NCI-H146 (cell line): ENCODE measurements around the gene SPRED2.
A peak's percentile ranks its signal among the peaks of the same experiment; 100 is the strongest.

Experiments used
- DNase-seq: peaks from one replicate; lab custom pipeline; 2025; lab: John Stamatoyannopoulos, UW

Gene SPRED2, protein sequence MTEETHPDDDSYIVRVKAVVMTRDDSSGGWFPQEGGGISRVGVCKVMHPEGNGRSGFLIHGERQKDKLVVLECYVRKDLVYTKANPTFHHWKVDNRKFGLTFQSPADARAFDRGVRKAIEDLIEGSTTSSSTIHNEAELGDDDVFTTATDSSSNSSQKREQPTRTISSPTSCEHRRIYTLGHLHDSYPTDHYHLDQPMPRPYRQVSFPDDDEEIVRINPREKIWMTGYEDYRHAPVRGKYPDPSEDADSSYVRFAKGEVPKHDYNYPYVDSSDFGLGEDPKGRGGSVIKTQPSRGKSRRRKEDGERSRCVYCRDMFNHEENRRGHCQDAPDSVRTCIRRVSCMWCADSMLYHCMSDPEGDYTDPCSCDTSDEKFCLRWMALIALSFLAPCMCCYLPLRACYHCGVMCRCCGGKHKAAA

GRCh38 chr2:65432227-65433190 lies at the start of gene SPRED2:
Gene SPRED2 (minus strand): TSS chr2:65432599. CDS start chr2:65431987, 612 bp downstream.
- peak; percentile 92 for DNase-seq

DNA sequence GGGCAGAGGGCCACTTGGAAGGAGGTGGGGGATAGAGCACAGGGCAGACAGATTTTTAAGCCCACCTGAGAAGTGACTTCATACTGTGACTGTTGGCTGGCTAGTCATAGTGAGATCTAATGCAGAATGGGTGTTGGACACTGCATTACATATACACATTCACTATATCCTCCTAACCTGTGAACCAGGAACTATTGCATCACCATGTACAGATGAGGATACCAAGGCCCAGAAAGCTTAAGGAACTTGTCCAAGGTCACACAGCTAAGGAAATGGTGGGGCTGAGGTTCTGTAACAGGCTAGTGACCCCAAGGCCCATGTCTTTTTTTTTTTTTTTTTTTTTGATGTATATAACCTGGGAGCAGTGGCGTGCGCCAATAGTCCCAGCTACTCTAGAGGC lies 49.6 kb upstream of the SPRED2 start:
- no peak for DNase-seq

- no peak for DNase-seq
Measured at GRCh38 chr2:65479524-65479923, 47.1 kb upstream of the SPRED2 start.

DNA sequence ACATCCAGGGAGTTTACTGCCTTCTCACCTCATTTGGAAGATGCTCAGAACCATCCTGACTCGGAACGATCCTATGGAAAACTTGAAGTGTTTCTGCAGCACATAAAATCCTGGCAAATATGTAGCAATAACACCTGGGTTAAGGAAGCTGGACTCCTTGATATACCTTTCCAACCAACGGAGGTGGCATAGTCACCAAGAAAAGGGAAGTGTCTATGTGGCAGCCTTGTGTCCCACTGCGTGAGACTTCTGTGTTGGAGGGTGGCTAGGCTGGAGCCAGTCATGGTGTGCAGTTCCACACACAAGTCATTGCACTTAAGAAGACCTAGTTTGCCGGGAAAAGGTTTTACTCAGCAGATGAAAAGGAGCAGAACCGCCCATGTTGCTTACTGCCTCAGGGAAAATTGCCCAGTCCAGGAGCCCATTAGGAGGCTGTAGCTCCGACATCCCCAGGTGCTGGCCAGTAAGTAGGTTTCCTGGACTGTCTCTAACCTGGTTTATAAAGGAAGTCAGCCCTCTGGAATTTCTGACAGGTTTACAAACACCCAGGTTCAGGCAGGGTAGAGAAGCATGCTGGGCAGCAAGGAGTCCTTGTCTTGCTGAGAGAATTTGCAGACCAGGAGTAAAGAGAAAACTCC lies 46.2 kb upstream of the SPRED2 start:
- DNase-seq = no peak

GRCh38 chr2:65477590-65477989 lies 45.2 kb upstream of the SPRED2 start:
- DNase-seq = no peak

GRCh38 chr2:65476778-65477177 lies 44.4 kb upstream of the SPRED2 start:
- no peak for DNase-seq

GRCh38 chr2:65475000-65475399 lies 42.6 kb upstream of the SPRED2 start:
- DNase-seq = no peak

DNA sequence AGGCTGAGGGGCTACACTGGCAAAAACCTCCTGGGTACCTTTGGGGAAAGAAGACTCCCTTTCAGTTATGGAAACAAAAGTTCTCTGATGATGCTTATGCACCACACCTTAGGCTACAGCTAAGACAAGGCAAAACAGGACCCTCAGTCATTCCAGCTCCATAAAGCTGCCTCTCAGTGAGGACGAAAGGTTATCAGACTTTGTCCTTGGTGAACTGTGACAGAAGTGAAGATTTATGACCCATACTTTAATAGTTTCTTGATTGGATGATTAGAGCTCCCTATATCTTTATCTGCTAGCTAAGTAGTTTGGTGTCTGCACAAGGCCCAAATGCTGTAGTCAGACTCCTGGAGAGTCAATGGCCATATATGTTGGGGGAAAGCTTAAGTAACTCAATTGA lies 40.6 kb upstream of the SPRED2 start:
- DNase-seq = no peak

DNA sequence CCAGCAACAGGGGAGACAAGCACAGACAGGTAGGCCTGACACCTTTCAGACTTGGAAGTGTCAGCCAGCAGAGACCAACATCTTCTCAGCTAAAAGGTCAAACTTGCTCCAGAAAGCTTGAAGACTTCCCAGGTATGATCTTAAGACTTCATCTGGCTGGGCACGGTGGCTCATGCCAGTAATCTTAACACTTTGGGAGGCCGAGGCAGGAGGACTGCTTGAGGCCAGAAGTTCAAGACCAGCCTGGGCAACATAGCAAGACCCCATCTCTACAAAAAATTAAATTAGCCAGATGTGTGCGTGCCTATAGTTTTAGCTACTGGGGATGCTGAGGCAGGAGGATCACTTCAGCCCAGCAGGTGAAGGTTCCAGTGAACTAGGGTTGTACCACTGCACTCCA lies 39.0 kb upstream of the SPRED2 start:
- DNase-seq = no peak

GRCh38 chr2:65466551-65466950 lies 34.2 kb upstream of the SPRED2 start:
- DNase-seq = no peak

GRCh38 chr2:65465857-65466256 lies 33.5 kb upstream of the SPRED2 start:
- DNase-seq = no peak

DNA sequence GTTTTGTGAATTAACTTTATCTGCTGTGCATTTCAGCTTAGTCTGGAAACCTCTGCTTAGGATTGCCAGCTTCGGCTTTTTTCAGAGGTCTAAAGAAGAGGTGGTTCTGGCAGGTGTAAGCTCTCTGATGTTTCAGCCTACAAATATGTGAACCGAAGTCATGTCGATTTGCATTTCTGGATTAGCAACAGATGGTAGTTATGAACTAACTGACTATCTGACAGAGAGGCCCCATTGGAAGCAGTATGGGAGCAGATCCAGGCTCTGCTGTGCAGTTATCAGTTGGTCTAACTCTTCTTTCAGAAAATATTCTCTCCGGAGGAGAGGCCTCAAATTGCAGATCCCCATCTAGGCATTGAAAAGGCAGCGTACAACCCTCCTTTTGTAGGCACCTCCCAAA lies 32.7 kb upstream of the SPRED2 start:
- DNase-seq = no peak

DNA sequence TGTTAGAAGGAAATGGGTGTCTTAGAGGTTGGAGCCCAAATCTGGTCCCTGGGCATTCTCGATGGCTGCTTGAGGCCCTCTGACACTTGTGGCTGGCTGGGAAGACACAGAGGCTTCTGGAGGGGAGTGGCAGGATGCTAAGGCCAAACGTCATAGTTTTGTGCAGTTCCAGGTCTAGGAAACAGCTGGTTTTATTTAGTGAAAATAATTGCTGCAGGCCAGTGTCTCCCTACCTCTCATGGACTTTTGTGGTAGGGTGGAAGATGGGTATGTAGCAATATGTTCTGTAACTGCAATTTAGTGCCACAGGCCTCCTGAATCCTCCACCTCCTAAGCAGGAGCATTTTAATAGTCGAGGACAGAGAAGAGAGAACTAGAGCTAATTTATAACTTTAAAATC lies 32.2 kb upstream of the SPRED2 start:
- no peak for DNase-seq

DNA sequence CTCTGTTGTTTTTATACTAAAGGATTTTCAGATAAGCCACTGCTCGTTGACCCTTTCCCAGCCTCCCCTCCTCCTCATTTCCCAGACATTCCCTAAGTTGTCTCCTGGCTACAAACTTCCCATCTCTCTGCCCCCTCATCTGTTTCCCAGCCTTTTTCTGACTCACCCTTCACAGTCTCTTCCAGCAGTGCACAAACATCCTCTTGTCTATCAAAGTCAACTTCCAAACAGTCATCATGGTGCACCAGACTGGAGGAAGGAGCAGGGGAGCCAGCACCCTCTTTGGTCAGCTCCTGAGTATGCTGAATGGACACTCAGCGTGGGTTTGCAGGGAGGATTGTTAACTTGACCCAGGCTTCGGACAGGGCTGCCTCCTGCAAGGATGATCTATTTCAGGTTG lies 26.6 kb upstream of the SPRED2 start:
- no peak for DNase-seq

DNA sequence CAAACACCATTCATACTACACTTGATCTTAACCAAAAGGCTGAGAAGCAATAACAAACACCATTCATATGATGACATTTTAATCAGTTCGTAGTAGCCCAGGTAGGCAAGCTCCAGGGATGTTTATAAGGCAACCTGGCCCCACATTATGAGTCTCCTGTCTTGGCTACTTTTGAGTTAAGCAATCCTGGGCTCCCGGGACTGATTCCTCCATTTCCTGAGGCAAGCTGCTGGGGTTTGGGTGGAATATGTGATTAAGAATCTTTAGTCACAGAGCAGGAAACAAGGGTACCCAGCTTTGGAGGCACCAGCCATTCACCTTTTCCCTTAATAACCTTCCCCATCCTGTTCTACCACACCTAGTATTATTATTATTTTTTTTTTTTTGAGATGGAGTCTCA lies 24.5 kb upstream of the SPRED2 start:
- DNase-seq = no peak

GRCh38 chr2:65456064-65456463 lies 23.7 kb upstream of the SPRED2 start:
- no peak for DNase-seq

GRCh38 chr2:65453916-65454315 lies 21.5 kb upstream of the SPRED2 start:
- no peak for DNase-seq

- no peak for DNase-seq
Measured at GRCh38 chr2:65452150-65452895, 19.9 kb upstream of the SPRED2 start.

DNA sequence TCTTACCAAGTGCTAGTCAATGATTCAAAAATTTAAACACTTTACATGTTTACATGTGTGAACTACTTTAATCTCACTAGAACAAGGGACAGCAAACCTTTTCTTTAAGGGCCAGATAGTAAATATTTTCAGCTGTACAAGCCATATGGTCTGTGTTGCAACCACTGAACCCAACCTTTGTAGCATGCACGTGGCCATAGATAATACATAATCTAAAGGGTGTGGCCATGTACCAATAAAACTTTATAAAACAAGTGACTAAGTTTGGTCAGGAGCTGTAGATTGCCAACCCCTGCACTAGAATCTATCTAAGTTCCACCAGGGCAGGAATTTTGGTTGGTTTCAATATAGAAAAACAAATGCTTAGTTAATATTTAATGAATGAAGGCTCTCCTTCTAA lies 18.4 kb upstream of the SPRED2 start:
- no peak for DNase-seq

DNA sequence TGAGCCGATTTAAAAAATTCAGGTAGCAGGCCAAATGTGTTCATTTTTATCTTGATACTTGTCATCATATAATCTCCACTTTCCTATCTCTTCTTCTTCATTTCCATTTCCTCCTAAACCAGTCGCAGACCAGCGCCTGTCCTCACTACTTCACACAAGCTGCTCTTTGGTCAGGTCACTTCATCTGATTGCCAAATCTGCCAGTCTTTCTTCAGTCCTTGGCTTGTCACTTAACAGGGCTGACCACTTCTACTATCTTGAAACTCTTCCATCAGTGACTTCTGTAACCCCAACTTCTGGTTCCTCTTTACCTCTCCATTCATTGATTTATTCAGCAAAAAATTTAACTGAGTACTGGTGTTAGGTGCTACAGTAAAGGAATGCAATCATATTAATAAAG lies 18.0 kb upstream of the SPRED2 start:
- DNase-seq = no peak

GRCh38 chr2:65443509-65444186 lies 11.2 kb upstream of the SPRED2 start:
- no peak for DNase-seq
